OCI-LY3 (cell line): ENCODE results near the gene SV2B.

Experiments used
- CTCF ChIP-seq: fragments of 200-600, 300-600 bp; sonication (generic); IDR thresholded peaks from 2 replicates; pipeline ENCODE4 v1.5.1; 2014; ENCODE audit warnings: antibody characterized with exemption, low read length, low read depth
- EZH2phosphoT487 ChIP-seq: fragments of 200-600 bp; shearing (Covaris generic); IDR thresholded peaks from 2 replicates; pipeline ENCODE4 v1.6.1; 2018; ENCODE audit warnings: antibody characterized with exemption, mixed run types, low read depth

GRCh38 chr15:91151781-91152563 lies 51.9 kb downstream of the SV2B start:
- TF ChIP-seq CTCF (no peak), EZH2phosphoT487 (no peak)
